CD4-positive, alpha-beta T cell treated with Interleukin-2 at 100 ng/mL for 4 hours (primary cell): ENCODE data around the gene KCNQ1OT1.

Experiments
- DNase-seq: peaks from one replicate; pipeline ENCODE4 v3.0.0-alpha.2; 2020; ENCODE audit warnings: low spot score

KCNQ1OT1 gene

DNA sequence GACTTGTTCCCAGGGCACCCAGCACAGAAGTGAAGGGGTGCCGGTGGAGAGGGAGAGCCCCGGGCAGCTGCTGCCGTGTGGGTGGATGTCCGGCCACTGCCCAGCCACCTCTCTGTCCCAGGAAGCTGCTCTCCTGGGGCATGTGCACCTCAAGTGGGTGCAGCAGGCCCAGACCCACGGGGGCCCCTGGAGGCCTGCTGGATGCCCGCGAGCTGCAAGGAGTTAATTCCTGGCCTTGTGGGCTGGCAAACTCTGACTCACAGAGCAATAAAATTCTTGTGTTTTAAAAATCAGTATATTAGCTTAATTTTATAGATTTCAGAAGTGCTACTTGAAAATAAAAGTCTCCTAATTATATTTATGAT is 37.4 kb upstream of the KCNQ1OT1 start:
- no peak for DNase-seq

DNA sequence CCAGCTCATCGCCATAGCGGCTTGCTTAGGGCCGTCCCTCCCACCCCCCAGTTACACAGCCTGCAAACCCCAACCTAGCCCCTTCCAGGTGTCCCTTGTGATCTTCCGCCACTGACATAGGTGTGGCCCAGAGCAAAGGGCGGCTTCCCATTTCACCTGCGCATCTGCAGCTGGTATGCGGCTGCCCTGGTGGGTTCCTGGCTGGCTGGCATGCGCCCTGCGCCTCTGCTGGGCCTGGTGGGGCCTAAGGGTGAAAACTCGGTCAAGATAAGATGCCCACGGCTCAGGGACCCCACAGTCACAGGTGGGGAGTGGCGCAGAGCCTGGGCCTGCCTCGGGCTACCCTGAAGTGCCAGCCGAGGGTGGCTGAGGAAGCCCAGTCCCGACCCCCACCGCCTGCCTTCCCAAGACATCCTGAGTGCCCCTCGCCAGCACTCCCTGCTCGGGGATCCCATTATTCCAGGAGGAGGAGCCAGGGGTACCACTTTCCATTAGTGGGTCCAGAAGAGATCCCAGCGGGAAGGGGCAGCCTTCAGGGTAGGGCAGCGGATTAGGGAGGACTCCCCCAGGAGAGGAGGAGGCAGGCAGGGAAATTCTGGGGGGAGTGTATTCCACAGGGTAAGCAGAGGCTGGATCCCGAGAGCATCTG is 36.9 kb upstream of the KCNQ1OT1 start:
- no peak for DNase-seq

DNA sequence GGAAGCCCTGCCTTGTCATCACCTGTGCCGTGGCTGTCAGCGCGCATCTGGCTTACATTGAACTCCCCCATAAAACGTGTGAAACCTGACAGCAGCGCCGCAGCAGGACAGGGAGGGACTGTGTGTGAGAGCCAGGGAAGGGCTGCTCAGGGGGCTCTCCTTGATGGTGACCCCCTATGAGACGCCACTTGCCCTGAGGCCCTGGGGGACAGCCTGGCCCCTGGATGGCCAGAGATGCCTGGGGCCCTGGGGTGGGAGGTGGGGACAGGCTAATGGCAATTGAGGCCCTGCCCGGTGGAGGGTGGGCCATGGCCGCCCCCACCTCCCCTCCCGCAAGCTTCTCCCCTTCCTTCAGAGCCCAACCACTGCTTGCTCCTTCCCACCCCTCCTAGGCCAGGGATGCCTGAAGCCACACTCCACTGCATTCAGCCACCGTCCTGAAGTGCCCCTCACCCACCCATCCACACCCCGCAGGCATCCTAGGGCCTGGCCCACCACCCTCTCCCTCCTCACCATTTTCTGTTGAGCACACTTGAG is 35.3 kb upstream of the KCNQ1OT1 start:
- DNase-seq = no peak

GRCh38 chr11:2734181-2735052 is 34.6 kb upstream of the KCNQ1OT1 start:
- no peak for DNase-seq

DNA sequence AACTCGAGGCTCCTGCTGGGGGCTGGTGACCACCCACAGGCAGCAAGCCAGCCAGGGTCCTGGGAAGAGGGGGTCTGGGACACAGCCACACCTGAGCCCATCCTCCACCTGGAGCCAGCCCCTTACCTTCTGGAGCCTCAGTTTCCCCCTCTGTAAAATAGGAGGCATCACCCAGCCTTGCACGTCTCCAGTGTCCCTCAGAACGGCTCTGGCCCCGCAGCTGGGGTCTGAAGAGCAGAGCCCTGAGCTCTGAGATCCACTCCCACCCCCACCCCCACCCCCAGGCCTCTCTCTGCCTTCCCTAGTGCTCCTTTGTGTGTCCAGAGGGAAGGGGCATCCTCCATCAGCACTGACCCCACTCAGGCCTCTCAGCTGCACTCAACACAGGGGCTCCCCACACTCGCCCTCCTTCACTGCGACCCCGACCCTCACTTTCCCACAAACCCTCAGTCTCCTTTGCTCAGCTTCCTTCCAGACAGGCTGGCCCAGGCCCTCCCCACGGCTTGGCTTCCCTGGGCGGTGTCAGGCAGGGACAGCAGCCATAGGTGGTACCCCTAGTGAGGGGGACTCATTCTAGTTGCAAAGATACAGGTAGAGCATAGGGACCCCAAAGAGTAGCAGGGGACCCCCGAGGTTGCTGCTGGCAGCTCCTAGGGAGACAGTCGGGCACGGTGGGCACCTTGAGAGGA is 33.3 kb upstream of the KCNQ1OT1 start:
- DNase-seq = no peak

GRCh38 chr11:2732261-2732939 is 32.6 kb upstream of the KCNQ1OT1 start:
- no peak for DNase-seq

DNA sequence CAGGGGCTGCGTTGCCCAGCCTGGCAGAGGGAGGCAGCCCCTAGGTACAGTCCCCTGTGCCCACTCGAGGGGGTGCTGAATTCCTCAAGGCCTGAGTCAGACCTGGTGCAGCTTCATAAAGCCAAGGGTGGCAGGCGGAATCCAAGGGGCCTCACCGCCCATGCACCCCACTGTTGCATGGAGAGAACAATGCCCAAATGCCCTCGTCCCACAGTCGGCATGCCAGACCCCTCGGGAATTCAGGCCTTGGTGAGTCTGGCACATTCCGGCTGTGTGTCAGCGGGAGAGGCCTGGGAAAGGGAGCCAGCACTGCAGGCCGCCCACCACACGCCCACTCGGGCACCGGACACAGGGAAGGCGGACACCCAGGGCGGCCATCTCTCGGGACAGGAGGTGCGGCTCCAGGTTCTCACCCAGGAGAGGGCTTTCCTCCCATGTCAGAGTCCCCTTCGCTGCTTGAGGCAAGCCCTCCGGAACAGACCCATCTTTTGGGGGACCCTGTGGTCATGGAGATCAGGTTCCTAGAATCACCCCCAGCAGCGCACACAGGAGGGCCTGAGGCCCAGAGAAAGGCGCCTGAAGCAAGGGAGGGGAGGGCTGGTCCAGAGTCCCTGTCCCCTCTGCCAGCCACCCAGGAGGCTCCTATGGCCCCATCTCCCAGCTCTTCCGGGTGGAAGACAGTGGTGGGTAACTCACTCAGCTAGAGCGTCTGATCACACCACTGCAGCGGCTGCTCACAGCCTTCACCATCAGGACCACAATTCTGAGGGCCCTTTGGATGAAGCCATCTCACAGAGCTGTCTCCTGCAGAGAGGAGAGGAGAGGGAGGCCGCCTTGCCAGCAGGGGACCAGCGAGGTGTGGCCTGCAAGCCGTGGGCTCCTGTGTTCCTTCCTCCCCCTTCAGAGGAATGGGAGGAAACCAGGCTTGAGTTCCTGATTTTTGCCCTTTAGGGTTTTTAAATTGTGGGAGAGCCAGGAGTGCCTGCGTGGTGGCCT is 31.6 kb upstream of the KCNQ1OT1 start:
- DNase-seq = no peak

- DNase-seq = no peak
Measured at GRCh38 chr11:2730272-2731129, 30.7 kb upstream of the KCNQ1OT1 start.

DNA sequence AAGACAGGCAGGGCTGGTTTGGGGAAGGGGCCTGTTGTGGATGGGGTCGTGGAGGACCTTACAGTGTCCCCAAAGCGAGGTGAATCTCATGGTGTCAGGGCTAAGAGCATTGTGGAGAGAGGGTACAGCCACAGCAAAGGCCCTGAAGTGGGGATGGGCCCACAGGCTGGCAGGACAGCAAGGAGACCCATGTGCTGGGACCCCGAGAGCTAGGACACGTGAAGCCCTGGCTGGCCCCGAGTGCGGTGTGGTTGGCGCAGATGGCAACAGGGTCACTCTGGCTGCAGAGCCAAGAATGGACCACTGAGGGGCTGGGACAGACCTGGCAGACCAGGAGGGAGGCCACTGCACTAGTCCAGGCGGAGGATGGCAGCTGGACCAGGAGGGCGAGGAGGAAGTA is 30.0 kb upstream of the KCNQ1OT1 start:
- no peak for DNase-seq

DNA sequence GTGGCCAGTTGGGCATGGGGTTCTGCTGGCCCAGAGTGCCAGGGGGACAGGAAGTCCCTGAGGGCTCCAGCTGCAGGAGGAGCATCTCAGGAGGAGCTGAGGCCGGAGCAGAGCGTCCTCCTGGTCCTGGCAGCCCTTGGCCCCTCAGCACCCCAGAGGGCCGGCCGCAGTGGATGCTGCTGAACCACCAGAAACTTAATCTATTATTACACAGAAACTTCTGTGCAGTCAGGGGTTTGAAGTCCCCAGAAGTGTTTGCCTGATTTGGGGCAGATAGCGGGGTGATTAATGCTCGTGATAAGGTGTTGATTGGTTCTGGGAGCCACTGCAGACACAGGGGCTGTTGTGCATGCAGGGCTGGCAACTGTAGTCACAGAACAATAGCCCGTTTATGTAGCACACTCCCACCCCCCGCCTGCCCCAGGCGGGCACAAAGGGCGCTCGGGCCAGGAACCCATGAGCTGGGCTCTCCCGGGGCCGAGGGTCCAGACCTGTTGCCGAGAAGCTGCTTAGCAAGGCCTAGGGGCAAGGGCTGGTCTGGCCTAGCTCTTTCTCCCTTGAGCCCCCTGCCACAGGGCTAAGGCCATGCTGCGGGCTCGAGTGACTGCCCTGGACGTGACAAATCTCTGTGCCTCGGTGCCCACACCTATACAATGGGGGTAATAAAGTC is 29.0 kb upstream of the KCNQ1OT1 start:
- no peak for DNase-seq

DNA sequence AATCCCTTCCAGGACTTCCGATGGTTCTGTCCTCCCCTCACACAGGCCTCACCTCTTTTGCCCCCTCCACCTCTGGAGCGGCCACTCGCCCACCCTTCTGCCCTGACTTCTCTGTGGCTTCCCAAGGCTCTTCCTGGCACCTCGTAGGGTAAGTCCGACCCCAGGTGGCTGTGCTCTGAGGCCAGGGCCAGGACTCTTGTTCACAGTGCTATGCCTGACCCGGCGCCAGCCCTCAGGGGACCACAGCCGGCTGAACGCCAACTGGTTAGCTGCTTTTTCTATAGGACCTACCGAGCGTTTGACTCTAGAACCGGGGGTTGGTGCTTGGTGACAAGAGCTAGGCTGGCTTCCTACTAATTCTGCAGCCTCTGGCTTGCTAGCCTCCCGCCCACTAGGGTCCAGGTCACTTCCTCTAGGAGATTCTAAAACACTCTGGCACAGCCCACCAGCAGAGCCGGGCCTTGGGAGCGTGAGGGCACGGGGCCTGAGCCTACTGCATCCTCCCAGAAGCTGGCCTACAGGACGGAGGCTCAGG is 28.4 kb upstream of the KCNQ1OT1 start:
- DNase-seq = no peak

DNA sequence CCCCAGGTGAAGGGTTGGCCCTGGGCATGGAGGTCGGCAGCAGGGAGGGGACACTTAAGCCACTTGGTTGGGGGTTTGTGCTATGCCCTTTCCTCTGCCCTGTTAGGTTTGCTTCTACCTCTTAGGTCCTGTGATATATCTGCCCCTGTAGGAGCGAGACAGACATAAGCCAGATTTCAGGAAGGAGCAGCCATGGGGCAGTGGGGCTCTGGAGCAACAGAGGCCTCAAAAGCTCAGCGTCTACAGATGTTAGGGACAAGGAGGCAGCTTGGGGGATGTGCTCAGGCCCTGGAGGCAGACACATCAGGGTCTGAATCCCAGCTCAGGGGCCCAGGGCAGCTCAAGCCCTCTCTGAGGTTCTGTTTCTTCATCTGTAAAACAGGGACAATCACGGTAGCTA is 27.2 kb upstream of the KCNQ1OT1 start:
- DNase-seq = no peak

DNA sequence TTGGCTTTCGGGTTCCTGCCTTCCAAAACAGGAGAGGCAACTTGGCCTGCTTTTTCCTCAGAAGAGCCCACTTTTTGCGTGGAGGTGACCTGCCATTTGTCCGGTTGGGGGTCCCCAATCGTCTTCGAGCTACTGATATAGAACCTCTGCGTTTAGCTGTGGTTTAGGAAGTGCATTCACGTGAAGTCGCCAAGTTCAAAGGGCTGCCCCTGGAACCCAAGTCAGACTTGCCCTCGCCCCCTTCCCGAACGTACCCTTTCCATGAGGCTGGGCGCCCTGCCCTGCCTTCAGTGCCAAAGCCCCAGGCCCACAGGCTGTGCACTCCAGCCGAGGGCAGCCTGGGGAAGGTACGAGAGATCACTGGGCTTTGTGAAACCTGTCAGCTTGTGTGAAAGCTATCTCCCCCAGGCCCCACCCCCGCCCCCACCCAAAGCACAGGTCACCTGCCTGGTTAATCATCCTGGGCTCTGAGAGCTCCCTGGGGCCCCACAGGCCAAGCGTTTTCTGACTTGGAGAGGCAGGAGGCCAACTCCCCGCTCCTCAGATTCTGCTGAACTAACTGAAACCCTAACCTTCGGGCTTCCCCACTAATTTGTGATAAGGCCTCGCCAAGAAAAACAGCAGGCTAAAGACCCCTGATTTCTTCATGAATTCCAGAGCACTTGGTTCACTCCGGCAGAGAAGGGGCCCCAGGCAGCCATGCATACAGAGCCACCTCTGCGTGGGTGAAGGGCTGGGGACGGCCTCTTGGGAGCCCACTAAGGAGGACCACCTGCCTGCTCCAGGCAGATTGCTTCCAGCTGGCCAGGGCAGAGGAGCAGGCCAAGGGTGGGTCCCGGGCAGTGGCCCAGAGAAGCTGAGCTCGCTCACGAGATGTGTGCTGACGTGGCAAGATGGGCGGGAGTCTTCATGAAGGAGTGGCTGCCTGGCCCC is 25.8 kb upstream of the KCNQ1OT1 start:
- DNase-seq = no peak

DNA sequence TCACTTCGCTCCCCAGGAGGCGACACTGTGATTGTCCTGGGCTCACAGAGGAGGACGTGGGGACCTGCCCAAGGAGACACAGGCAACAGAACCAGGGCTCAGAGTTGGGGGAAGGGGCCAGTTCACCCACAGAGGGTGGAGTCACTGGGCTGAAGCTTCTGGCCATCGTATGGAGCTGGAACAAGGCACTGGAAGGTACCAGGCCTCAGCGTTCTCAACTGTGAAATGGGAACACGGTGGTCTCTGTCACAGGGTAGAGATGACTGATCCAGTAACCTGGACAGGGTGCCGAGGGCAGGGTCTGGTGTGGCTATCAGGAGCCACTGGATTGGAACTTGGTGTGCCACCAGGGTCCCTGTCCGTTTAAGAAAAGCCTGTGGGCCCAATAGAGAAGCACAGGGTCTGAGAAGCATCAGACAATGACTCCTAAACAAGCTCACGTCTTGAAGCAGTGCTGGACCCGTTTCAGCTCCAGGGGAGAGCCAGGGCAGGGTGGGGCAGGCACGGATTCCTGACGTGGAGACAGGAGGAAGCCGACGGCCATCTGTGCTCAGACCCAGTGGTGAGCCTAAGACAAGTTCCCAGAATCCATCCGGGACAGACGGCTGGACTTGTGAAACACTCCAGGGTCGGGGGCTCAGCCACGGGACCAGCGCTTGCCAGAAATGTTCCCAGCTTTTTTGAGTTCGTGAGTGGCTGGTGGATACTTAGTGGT is 25.0 kb upstream of the KCNQ1OT1 start:
- DNase-seq = no peak

DNA sequence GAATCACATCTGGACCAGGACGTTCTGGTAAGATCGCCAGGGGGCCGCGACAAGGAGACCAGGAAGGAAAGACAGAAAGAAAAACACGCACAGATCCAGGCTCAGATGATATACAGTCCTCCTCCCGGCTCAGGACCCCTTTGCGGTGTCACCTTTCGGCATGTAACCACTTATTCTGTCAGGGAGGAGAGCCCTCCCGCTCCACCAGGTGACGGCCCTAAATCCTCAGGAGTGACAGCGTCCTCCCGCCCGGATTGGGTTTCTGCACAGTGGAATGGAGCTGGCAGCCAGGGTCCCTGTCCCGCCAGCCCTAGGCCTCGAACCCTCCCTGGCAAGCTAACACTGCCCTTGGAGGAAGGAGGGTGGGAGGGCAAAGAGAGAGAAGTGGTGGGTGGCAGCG is 24.3 kb upstream of the KCNQ1OT1 start:
- DNase-seq = no peak

DNA sequence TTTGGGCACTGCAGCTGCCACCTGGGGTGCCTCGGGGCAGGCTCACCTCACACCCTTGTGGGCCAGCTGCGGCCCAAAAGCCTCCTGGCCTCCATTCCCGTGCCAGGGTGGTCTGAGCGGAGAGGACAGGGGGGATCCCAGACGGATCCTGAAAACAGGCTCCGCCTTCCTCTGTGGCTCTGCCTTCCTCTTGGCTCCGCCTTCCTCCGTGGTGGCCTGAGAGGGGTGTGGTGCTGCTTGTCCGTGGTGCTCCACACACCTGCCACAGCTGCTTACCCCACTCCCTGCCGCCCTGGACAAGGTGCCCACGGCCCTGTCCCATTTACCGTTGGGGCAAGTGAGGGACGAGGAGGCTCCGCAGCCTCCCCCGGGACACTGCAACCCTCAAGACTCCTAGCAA is 23.2 kb upstream of the KCNQ1OT1 start:
- DNase-seq = no peak

DNA sequence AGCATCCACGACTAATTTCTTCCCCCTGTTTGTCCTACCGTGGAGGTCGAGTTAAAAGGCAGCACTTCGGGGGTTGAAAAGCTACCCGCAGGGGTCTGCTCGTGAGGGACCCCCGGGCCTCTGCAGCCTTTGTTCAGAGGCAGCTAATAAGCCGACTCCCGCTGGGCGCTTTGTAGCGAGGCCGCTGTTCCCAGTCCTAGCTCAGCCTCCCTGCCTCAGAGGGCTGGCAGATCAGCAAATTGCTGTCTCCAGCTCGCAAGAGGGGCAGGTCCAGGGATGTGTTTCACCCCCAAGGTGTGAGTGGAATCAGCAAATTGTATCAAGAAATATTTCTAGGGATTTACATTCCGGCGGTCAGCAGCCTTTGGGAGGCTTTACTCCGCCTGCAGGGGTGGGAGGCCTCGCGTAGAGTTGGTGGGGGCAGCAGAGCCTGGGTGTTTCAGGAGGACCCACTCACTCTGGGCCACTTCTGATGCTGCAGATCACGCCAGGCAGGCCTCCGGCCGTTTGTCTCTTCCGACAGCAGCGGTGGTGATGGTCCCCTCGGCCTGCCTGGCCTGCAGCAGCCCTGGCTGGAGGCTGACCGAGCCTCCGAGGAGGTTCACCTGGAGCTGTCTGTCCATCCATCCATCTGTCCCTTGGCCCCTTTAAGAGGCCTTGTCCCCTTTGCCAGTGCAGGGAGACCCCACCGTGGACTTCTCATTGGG is 21.6 kb upstream of the KCNQ1OT1 start:
- DNase-seq = no peak
